ENCODE data around the gene BCAS1.
A peak's percentile ranks its signal among the peaks of the same experiment; 100 is the strongest.
"Not testable (repeated sequence)": the region's sequence is repeated elsewhere in the genome, so short reads cannot be mapped to it uniquely, and the experiment has no call there.

Gene BCAS1

GRCh38 chr20:54014293-54014926 is 56.0 kb downstream of the BCAS1 start:
- TF ChIP-seq CTCF (IDR thresholded peaks at IDR 0.05; ENCODE audit: low read depth, low read length, missing control alignments): no peak
- DNase-seq (ENCODE audit: low read depth): no peak
- no peak overlapping the region for H3K4me3 ChIP-seq (ENCODE audit: low read depth, low read length)

GRCh38 chr20:54013471-54013870 is 56.9 kb downstream of the BCAS1 start:
- DNase-seq (ENCODE audit: low read depth): no peak
- H3K4me3 ChIP-seq (ENCODE audit: low read depth, low read length): no peak overlapping the region
- no peak for TF ChIP-seq CTCF (IDR thresholded peaks at IDR 0.05; ENCODE audit: low read depth, low read length, missing control alignments)

- no peak for TF ChIP-seq CTCF (IDR thresholded peaks at IDR 0.05; ENCODE audit: low read depth, low read length, missing control alignments)
- no peak for DNase-seq (ENCODE audit: low read depth)
- no peak overlapping the region for H3K4me3 ChIP-seq (ENCODE audit: low read depth, low read length)
These were observed 59.0 kb downstream of the BCAS1 start for GRCh38 chr20:54011346-54011745.

GRCh38 chr20:54006216-54006615 is 64.2 kb downstream of the BCAS1 start:
- H3K4me3 ChIP-seq (ENCODE audit: low read depth, low read length); DNase-seq (ENCODE audit: low read depth): not testable (repeated sequence)

- no peak overlapping the region for H3K4me3 ChIP-seq (ENCODE audit: low read depth, low read length)
- TF ChIP-seq CTCF (IDR thresholded peaks at IDR 0.05; ENCODE audit: low read depth, low read length, missing control alignments): no peak
- no peak for DNase-seq (ENCODE audit: low read depth)
These were observed 64.9 kb downstream of the BCAS1 start for GRCh38 chr20:54005524-54005923.

- no peak for TF ChIP-seq CTCF (IDR thresholded peaks at IDR 0.05; ENCODE audit: low read depth, low read length, missing control alignments)
- DNase-seq (ENCODE audit: low read depth): peak; percentile 64
These were observed 65.9 kb downstream of the BCAS1 start for GRCh38 chr20:54004445-54004844.

GRCh38 chr20:54002741-54003140 is 67.7 kb downstream of the BCAS1 start:
- H3K4me3 ChIP-seq (ENCODE audit: low read depth, low read length): no peak overlapping the region
- no peak for TF ChIP-seq CTCF (IDR thresholded peaks at IDR 0.05; ENCODE audit: low read depth, low read length, missing control alignments)
- DNase-seq (ENCODE audit: low read depth): no peak

More at GRCh38 chr20:54004445-54004844, 65.9 kb downstream of the BCAS1 start:
- H3K4me3 ChIP-seq (ENCODE audit: low read depth, low read length): no peak overlapping the region
